ENCODE results near the gene RPSA. TPM values are rescaled to one million over a fixed set of nuclear protein-coding genes. Genes with fewer than 3 reads are reported as not detected.

The RPSA gene
- total and polyA plus RNA-seq, 4 donors: 657 to 1,968 (median 1,258) TPM

GRCh38 chr3:39440316-39440715 lies 33.8 kb downstream of the RPSA start:
- WGBS, 2 donors: 85 to 88% methylated on average over 8 of the region's 8 CpGs
- ATAC-seq (ENCODE audit: insufficient read depth, low FRiP score) (no peak), DNase-seq (no peak)
- Histone ChIP-seq H3K9ac (ENCODE audit: insufficient read depth in 1 of 2, low read length in 2 of 2) (no peak overlapping the region), H3K27me3 (ENCODE audit: control insufficient read depth in 3 of 3, insufficient read depth in 3 of 3, low read length in 2 of 3) (peaks cover 0 to 3% (median 0%) of the 10 kb centered on the region in 3 donors), H3K4me1 (ENCODE audit: control insufficient read depth in 5 of 5, insufficient read depth in 5 of 5, low read length in 5 of 5) (no peaks in the 10 kb centered on the region), H3K9me3 (ENCODE audit: control insufficient read depth in 4 of 4, insufficient read depth in 3 of 4, low read length in 3 of 4) (no peaks in the 10 kb centered on the region), H3K27ac (ENCODE audit: low read depth in 1 of 2, low read length in 1 of 2) (no peak overlapping the region), H3K36me3 (ENCODE audit: control insufficient read depth in 4 of 4, insufficient read depth in 4 of 4, low read length in 4 of 4) (no peaks in the 10 kb centered on the region), H3K4me3 (no peak overlapping the region)
- TF ChIP-seq CTCF (IDR thresholded peaks at IDR 0.05; ENCODE audit: control extremely low read depth, extremely low read depth): no peak

GRCh38 chr3:39443530-39443929 lies 37.0 kb downstream of the RPSA start:
- H3K27ac ChIP-seq (ENCODE audit: low read depth in 1 of 2, low read length in 1 of 2): no peak overlapping the region
- TF ChIP-seq CTCF (IDR thresholded peaks at IDR 0.05; ENCODE audit: control extremely low read depth, extremely low read depth): no peak
- DNase-seq (no peak), ATAC-seq (ENCODE audit: insufficient read depth, low FRiP score) (no peak)
- no peak overlapping the region for H3K4me3 ChIP-seq
- peaks cover 0 to 3% (median 0%) of the 10 kb centered on the region in 3 donors for H3K27me3 ChIP-seq (ENCODE audit: control insufficient read depth in 3 of 3, insufficient read depth in 3 of 3, low read length in 2 of 3)
- H3K9ac ChIP-seq (ENCODE audit: insufficient read depth in 1 of 2, low read length in 2 of 2): no peak overlapping the region
- no peaks in the 10 kb centered on the region for H3K36me3 ChIP-seq (ENCODE audit: control insufficient read depth in 4 of 4, insufficient read depth in 4 of 4, low read length in 4 of 4)
- no peaks in the 10 kb centered on the region for H3K4me1 ChIP-seq (ENCODE audit: control insufficient read depth in 5 of 5, insufficient read depth in 5 of 5, low read length in 5 of 5)
- WGBS, 2 donors: 87 to 94% methylated on average over 4 of the region's 4 CpGs
- no peaks in the 10 kb centered on the region for H3K9me3 ChIP-seq (ENCODE audit: control insufficient read depth in 4 of 4, insufficient read depth in 3 of 4, low read length in 3 of 4)

- no peak overlapping the region for H3K27ac ChIP-seq (ENCODE audit: low read depth in 1 of 2, low read length in 1 of 2)
- ATAC-seq (ENCODE audit: insufficient read depth, low FRiP score): no peak
- DNase-seq: no peak
- H3K36me3 ChIP-seq (ENCODE audit: control insufficient read depth in 4 of 4, insufficient read depth in 4 of 4, low read length in 4 of 4): no peaks in the 10 kb centered on the region
- H3K4me3 ChIP-seq: no peak overlapping the region
- peaks cover 0 to 3% (median 0%) of the 10 kb centered on the region in 3 donors for H3K27me3 ChIP-seq (ENCODE audit: control insufficient read depth in 3 of 3, insufficient read depth in 3 of 3, low read length in 2 of 3)
- H3K4me1 ChIP-seq (ENCODE audit: control insufficient read depth in 5 of 5, insufficient read depth in 5 of 5, low read length in 5 of 5): no peaks in the 10 kb centered on the region
- no peaks in the 10 kb centered on the region for H3K9me3 ChIP-seq (ENCODE audit: control insufficient read depth in 4 of 4, insufficient read depth in 3 of 4, low read length in 3 of 4)
- H3K9ac ChIP-seq (ENCODE audit: insufficient read depth in 1 of 2, low read length in 2 of 2): no peak overlapping the region
- TF ChIP-seq CTCF (IDR thresholded peaks at IDR 0.05; ENCODE audit: control extremely low read depth, extremely low read depth): no peak
- 70 to 77% methylated on average over 2 of the region's 2 CpGs for WGBS, 2 donors
Observed at GRCh38 chr3:39445927-39446326, 39.4 kb downstream of the RPSA start.

GRCh38 chr3:39446444-39446843 lies 39.9 kb downstream of the RPSA start:
- WGBS, 2 donors: 93 to 94% methylated on average over 2 of the region's 2 CpGs
- H3K9ac ChIP-seq (ENCODE audit: insufficient read depth in 1 of 2, low read length in 2 of 2): no peak overlapping the region
- H3K4me3 ChIP-seq: no peak overlapping the region
- TF ChIP-seq CTCF (IDR thresholded peaks at IDR 0.05; ENCODE audit: control extremely low read depth, extremely low read depth): no peak
- H3K27ac ChIP-seq (ENCODE audit: low read depth in 1 of 2, low read length in 1 of 2): no peak overlapping the region
- DNase-seq (no peak), ATAC-seq (ENCODE audit: insufficient read depth, low FRiP score) (no peak)
- H3K4me1 ChIP-seq (ENCODE audit: control insufficient read depth in 5 of 5, insufficient read depth in 5 of 5, low read length in 5 of 5): no peaks in the 10 kb centered on the region
- H3K9me3 ChIP-seq (ENCODE audit: control insufficient read depth in 4 of 4, insufficient read depth in 3 of 4, low read length in 3 of 4): no peaks in the 10 kb centered on the region
- peaks cover 0 to 3% (median 0%) of the 10 kb centered on the region in 3 donors for H3K27me3 ChIP-seq (ENCODE audit: control insufficient read depth in 3 of 3, insufficient read depth in 3 of 3, low read length in 2 of 3)
- no peaks in the 10 kb centered on the region for H3K36me3 ChIP-seq (ENCODE audit: control insufficient read depth in 4 of 4, insufficient read depth in 4 of 4, low read length in 4 of 4)
